PC-3 (cell line): Measurements from ENCODE around the gene SNAPC1. TPM values are rescaled to one million over a fixed set of nuclear protein-coding genes. Genes with fewer than 3 reads are reported as not detected.

Experiments used
- ATAC-seq: fragments of 200-7000 bp; cut with Tn5 transposase; 2 replicates; pipeline ENCODE4 v1.9.1; 2020; ENCODE audit warnings: mild to moderate bottlenecking, moderate library complexity
- BruUV-seq: library from RNA; stranded (reverse); fragments of 400-500 nt; replicated peaks from 2 replicates; lab custom pipeline; 2021; lab: Mats Ljungman, UMichigan
- CTCF ChIA-PET: fragments of 300-600 bp; sonication (Branson Sonifier 250); formaldehyde crosslinking; loops from one replicate; lab custom pipeline; 2022; ENCODE audit warnings: antibody characterized with exemption; lab: Charles Lee
- POLR2A ChIA-PET: fragments of 300-600 bp; sonication (Branson Sonifier 250); formaldehyde crosslinking; loops from one replicate; lab custom pipeline; 2022; ENCODE audit warnings: antibody characterized with exemption; ENCODE audit not compliant: unreplicated experiment; lab: Charles Lee
- DNase-seq: peaks from one replicate; pipeline ENCODE4 v3.0.0-alpha.2; 2015
- H2AFZ ChIP-seq: fragments of 300-600 bp; sonication (generic); 2 replicates; pipeline ENCODE4 v1.6.0; 2016; ENCODE audit warnings: antibody characterized with exemption, low read length
- H3F3A ChIP-seq: fragments of 300-600 bp; sonication (generic); one replicate; pipeline ENCODE4 v1.6.0; 2017; ENCODE audit warnings: antibody characterized with exemption, low read length, control low read depth, mild to moderate bottlenecking; ENCODE audit not compliant: unreplicated experiment
- H3K27ac ChIP-seq: fragments of 300-600 bp; sonication (generic); 2 replicates; pipeline ENCODE4 v1.5.1; 2016; ENCODE audit warnings: mild to moderate bottlenecking, low read length
- H3K27me3 ChIP-seq: fragments of 300-600 bp; sonication (generic); 2 replicates; pipeline ENCODE4 v1.6.1; 2016; ENCODE audit warnings: low read length, mixed read lengths
- H3K36me3 ChIP-seq: fragments of 300-600 bp; sonication (generic); 2 replicates; pipeline ENCODE4 v1.6.1; 2016; ENCODE audit warnings: low read depth, mixed run types, low read length, mixed read lengths
- H3K4me1 ChIP-seq: fragments of 300-600 bp; sonication (generic); 2 replicates; pipeline ENCODE4 v1.5.1; 2016; ENCODE audit warnings: low read length; ENCODE audit not compliant: insufficient read depth
- H3K4me2 ChIP-seq: fragments of 300-600 bp; sonication (generic); 2 replicates; pipeline ENCODE4 v1.6.0; 2016; ENCODE audit warnings: low read length
- H3K4me3 ChIP-seq: fragments of 300-600 bp; sonication (generic); 2 replicates; pipeline ENCODE4 v1.5.1; 2016; ENCODE audit warnings: mild to moderate bottlenecking, low read length, mixed read lengths
- H3K79me2 ChIP-seq: fragments of 300-600 bp; sonication (generic); 2 replicates; pipeline ENCODE4 v1.6.1; 2017; ENCODE audit warnings: low read length, mixed read lengths
- H3K9ac ChIP-seq: fragments of 300-600 bp; sonication (generic); 2 replicates; pipeline ENCODE4 v1.6.0; 2016; ENCODE audit warnings: mild to moderate bottlenecking, low read length
- H3K9me2 ChIP-seq: fragments of 300-600 bp; sonication (generic); replicated peaks from 2 replicates; pipeline ENCODE4 v1.6.1; 2016; ENCODE audit warnings: mixed run types, low read length, mixed read lengths
- H3K9me3 ChIP-seq: fragments of 300-600 bp; sonication (generic); 2 replicates; pipeline ENCODE4 v1.6.1; 2016; ENCODE audit warnings: low read length, mixed read lengths
- H4K20me1 ChIP-seq: fragments of 300-600 bp; sonication (generic); 2 replicates; pipeline ENCODE4 v1.6.1; 2016; ENCODE audit warnings: low read length, mixed read lengths
- CTCF ChIP-seq: fragments of 300-600 bp; sonication (generic); conservative IDR thresholded peaks from 2 replicates; pipeline ENCODE4 v1.5.1; 2017; ENCODE audit warnings: antibody characterized with exemption, low read depth, mild to moderate bottlenecking, low read length
- EZH2 ChIP-seq: fragments of 300-600 bp; sonication (generic); IDR thresholded peaks from one replicate; pipeline ENCODE4 v1.6.1; 2017; ENCODE audit warnings: antibody characterized with exemption, mild to moderate bottlenecking, low read length; ENCODE audit not compliant: unreplicated experiment
- EZH2phosphoT487 ChIP-seq: fragments of 300-600 bp; sonication (generic); IDR thresholded peaks from 2 replicates; pipeline ENCODE4 v1.6.1; 2018; ENCODE audit warnings: mild to moderate bottlenecking, antibody characterized with exemption, low read length, borderline replicate concordance
- intact Hi-C: fragments of 100-400 bp; cut with micrococcal nuclease; formaldehyde crosslinking; loops from 2 replicates; pipeline ENCODE4 v1.9.0; 2023
- total RNA-seq: library from RNA; depleted of rRNA; stranded (reverse); fragments of >200 nt; gene quantifications from 2 replicates; pipeline ENCODE4 v1.2.3, GENCODE V29; 2014

SNAPC1 gene
- total RNA-seq, 1 experiment from 2014 or later: 26.7 TPM

GRCh38 chr14:61726778-61727658 is 35.2 kb upstream of the SNAPC1 start:
- Histone ChIP-seq H3K9me3 (no peaks in the 10 kb centered on the region), H4K20me1 (peaks cover 51% of the 10 kb centered on the region), H3K4me1 (peaks cover 10% of the 10 kb centered on the region; the same call in 1 of the 2 replicates), H3K4me3 (no peak overlapping the region), H3K27ac (no peak overlapping the region), H3K79me2 (peaks cover 97% of the 10 kb centered on the region), H3F3A (peaks cover 59% of the 10 kb centered on the region), H3K36me3 (peaks cover 86% of the 10 kb centered on the region), H3K27me3 (no peaks in the 10 kb centered on the region), H3K9me2 (no peaks in the 10 kb centered on the region), H2AFZ (no peak overlapping the region), H3K9ac (no peak overlapping the region), H3K4me2 (no peak overlapping the region)
- BruUV-seq: no TSS peak
- ChIA-PET POLR2A (no interaction called here), CTCF (no interaction called here)
- intact Hi-C loops: no loop called here
- TF ChIP-seq EZH2 (no peak), CTCF (no peak), EZH2phosphoT487 (no peak)
- DNase-seq (no peak), ATAC-seq (no peak)

DNA sequence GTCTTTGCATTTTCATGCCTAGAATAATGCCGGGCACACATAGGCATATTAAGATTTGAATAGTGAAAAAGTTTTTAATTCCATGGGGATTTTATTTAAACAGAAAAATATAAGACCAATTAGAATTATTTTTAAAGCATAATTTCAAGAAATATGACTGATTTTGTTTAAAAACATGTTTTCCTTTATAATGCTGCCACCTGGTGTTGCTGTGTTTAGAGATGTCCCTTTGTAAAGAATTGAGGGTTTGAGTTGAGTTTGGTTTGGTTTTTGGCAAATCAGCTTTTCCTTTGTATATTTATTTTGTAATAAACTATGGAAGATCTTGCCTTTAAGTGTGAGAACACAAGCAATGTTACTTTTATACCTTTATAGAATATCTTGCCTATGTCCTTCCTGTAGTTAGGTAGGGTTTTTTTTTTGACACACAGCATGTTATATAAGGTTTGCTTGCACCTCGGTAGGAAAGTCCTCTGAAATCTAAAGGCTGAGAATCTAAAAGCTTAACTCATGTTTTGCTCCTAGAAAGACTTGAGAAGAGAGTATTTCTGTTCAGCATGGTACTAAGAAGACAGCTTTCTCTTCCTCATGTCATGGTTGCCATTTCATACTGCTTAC is 31.4 kb upstream of the SNAPC1 start:
- Histone ChIP-seq H2AFZ (no peak overlapping the region), H3K4me3 (no peak overlapping the region), H3K27me3 (no peaks in the 10 kb centered on the region), H3K9me2 (no peaks in the 10 kb centered on the region), H4K20me1 (peaks cover 55% of the 10 kb centered on the region), H3K9ac (0 out of 2 replicates have a peak overlapping the region, but pooled peaks have one; percentile 0), H3K36me3 (peaks cover 90% of the 10 kb centered on the region), H3K4me1 (peaks cover 17% of the 10 kb centered on the region), H3K79me2 (peaks cover 89% of the 10 kb centered on the region), H3F3A (peaks cover 67% of the 10 kb centered on the region), H3K27ac (peak overlapping the region; percentile 19), H3K4me2 (no peak overlapping the region), H3K9me3 (no peaks in the 10 kb centered on the region)
- DNase-seq: peak; percentile 68
- TF ChIP-seq CTCF (peak; percentile 83), EZH2phosphoT487 (no peak)
- BruUV-seq: no TSS peak
- intact Hi-C loops: loop anchor here (1.0 to 5.0 kb wide), 5 partner anchors 36 to 434 kb away; partner anchors contain the start of gene HIF1A
- ATAC-seq: no peak
- ChIA-PET POLR2A (no interaction called here), CTCF (no interaction called here)
